T-cell (primary cell): ENCODE results near the gene PRKACG. TPM values are rescaled to one million over a fixed set of nuclear protein-coding genes. Genes with fewer than 3 reads are reported as not detected.

ENCODE experiments used
- ATAC-seq, 4 experiments: fragments of 200-7000 bp in 3 of 4; fragments of 150-1000 bp in 1 of 4; cut with Tn5 transposase; replicated peaks in 1 of 4; 1 replicate in 3 of 4; 2 replicates in 1 of 4; pipeline ENCODE4 v1.10.0; 2021; ENCODE audit warnings: moderate library complexity in 3 of 4, mild to moderate bottlenecking in 2 of 4, moderate number of reproducible peaks in 1 of 4
- CTCF ChIA-PET, 2 donors: fragments of 300-600 bp; sonication (Branson Sonifier 250); formaldehyde crosslinking; loops; one replicate each; lab custom pipeline; 2022; ENCODE audit warnings: antibody characterized with exemption in 2 of 2; lab: Charles Lee
- POLR2A ChIA-PET, 2 donors: fragments of 300-600 bp; sonication (Branson Sonifier 250); formaldehyde crosslinking; loops; one replicate each; lab custom pipeline; 2022; ENCODE audit warnings: antibody characterized with exemption in 2 of 2; lab: Charles Lee
- DNase-seq, 35 experiments: peaks; one replicate each; pipeline versions ENCODE4 v3.0.0 to v3.0.0-alpha.2; 2013 to 2023
- H3K27ac ChIP-seq: one replicate; pipeline ENCODE4 v1.5.1; 2013; ENCODE audit warnings: low read length
- H3K27me3 ChIP-seq, 2 experiments: replicated peaks in 1 of 2; 1 replicate in 1 of 2; 2 replicates in 1 of 2; pipeline versions ENCODE4 v1.6.1 to v1.7.0; 2013; ENCODE audit warnings: low read length in 1 of 2, mixed read lengths in 1 of 2; ENCODE audit not compliant: control insufficient read depth in 2 of 2, insufficient read depth in 2 of 2; ENCODE audit errors: extremely low read depth in 1 of 2
- H3K36me3 ChIP-seq, 2 donors: 1 replicate in 1 of 2; 2 replicates in 1 of 2; pipeline versions ENCODE4 v1.6.1 to v1.7.0; 2013; ENCODE audit warnings: low read length in 1 of 2; ENCODE audit not compliant: control insufficient read depth in 2 of 2, insufficient read depth in 1 of 2; ENCODE audit errors: extremely low read depth in 1 of 2
- H3K4me1 ChIP-seq, 2 experiments: 1 replicate in 1 of 2; 2 replicates in 1 of 2; pipeline versions ENCODE4 v1.6.1 to v1.7.0; 2013; ENCODE audit warnings: low read length in 2 of 2, mixed read lengths in 1 of 2; ENCODE audit not compliant: insufficient read depth in 2 of 2, control insufficient read depth in 1 of 2; ENCODE audit errors: extremely low read depth in 1 of 2
- H3K4me3 ChIP-seq, 2 donors: 1 replicate in 1 of 2; 2 replicates in 1 of 2; pipeline versions ENCODE4 v1.5.1 to v1.7.0; 2013; ENCODE audit warnings: mild to moderate bottlenecking in 2 of 2, low read length in 1 of 2, moderate library complexity in 1 of 2; ENCODE audit not compliant: control insufficient read depth in 1 of 2; ENCODE audit errors: extremely low read depth in 1 of 2
- H3K9me3 ChIP-seq: 2 replicates; pipeline ENCODE4 v1.7.0; 2013
- H3K27ac Mint-ChIP-seq, 2 donors: one replicate each; pipeline ENCODE4 v1.8.0; 2020 to 2021; ENCODE audit warnings: mild to moderate bottlenecking in 2 of 2, mixed read lengths in 2 of 2
- H3K27me3 Mint-ChIP-seq, 2 donors: one replicate each; pipeline ENCODE4 v1.8.0; 2021 to 2022; ENCODE audit warnings: mixed read lengths in 2 of 2
- H3K36me3 Mint-ChIP-seq: one replicate; pipeline ENCODE4 v1.8.0; 2021; ENCODE audit warnings: mixed read lengths
- H3K4me1 Mint-ChIP-seq, 3 donors: one replicate each; pipeline ENCODE4 v1.8.0; 2020 to 2022; ENCODE audit warnings: mixed read lengths in 3 of 3, mild to moderate bottlenecking in 1 of 3
- H3K4me3 Mint-ChIP-seq, 3 donors: one replicate each; pipeline ENCODE4 v1.8.0; 2020 to 2022; ENCODE audit warnings: mild to moderate bottlenecking in 3 of 3, mixed read lengths in 3 of 3, moderate library complexity in 3 of 3
- H3K9me3 Mint-ChIP-seq, 3 donors: one replicate each; pipeline ENCODE4 v1.8.0; 2020 to 2022; ENCODE audit warnings: mixed read lengths in 3 of 3
- WGBS: methylation state at CpG from one replicate; pipeline ENCODE4 v1.1.5; 2013; ENCODE audit warnings: missing lambda C conversion rate; ENCODE audit not compliant: insufficient coverage; 5-methylcytosine and 5-hydroxymethylcytosine counted together
- total RNA-seq, 35 experiments: library from RNA in 6 of 35; stranded (reverse) in 6 of 35; fragments of 120-200 nt in 1 of 35; gene quantifications; one replicate each; pipeline versions ENCODE4 v1.2.1 to v1.2.4 and lab custom pipeline; 2013 to 2026

PRKACG gene
- total RNA-seq, 5 donors from 2014 or later (not counting 1 experiment from before 2014, with no cell fraction given): not detected

- Histone ChIP-seq H3K4me1 (peaks cover 18 to 33% of the 10 kb centered on the region in 2 experiments), H3K27me3 (no peaks in the 10 kb centered on the region), H3K36me3 (no peaks in the 10 kb centered on the region), H3K4me3 (no peak overlapping the region), H3K27ac (peak overlapping the region; percentile 1), H3K9me3 (no peaks in the 10 kb centered on the region)
- no CpG with 5 or more reads among the region's 1 CpG for WGBS
- CTCF ChIA-PET: interaction anchor here in 1 of 2 donors (0.5 kb wide), 1 partner anchor 244 kb away, joined by 7 read pairs; no protein-coding TSS in a partner anchor
- H3K4me3 Mint-ChIP-seq: no peak overlapping the region
- POLR2A ChIA-PET: no interaction called here
- peak overlapping the region; percentile 7 to 76 for H3K27ac Mint-ChIP-seq
- peaks cover 4 to 5% (median 5%) of the 10 kb centered on the region in 3 donors for H3K9me3 Mint-ChIP-seq
- ATAC-seq: no peak
- DNase-seq: no peak
- no peaks in the 10 kb centered on the region for H3K27me3 Mint-ChIP-seq
- peaks cover 46 to 56% (median 50%) of the 10 kb centered on the region in 3 donors for H3K4me1 Mint-ChIP-seq
- H3K36me3 Mint-ChIP-seq: no peaks in the 10 kb centered on the region
These were observed 17.1 kb upstream of the PRKACG start for GRCh38 chr9:69030851-69031645.

GRCh38 chr9:69029535-69029934 lies 15.6 kb upstream of the PRKACG start:
- Histone ChIP-seq H3K36me3 (no peaks in the 10 kb centered on the region), H3K9me3 (no peaks in the 10 kb centered on the region), H3K4me3 (no peak overlapping the region), H3K27ac (no peak overlapping the region), H3K4me1 (peaks cover 14 to 26% of the 10 kb centered on the region in 2 experiments), H3K27me3 (no peaks in the 10 kb centered on the region)
- Mint-ChIP-seq H3K36me3 (no peaks in the 10 kb centered on the region), H3K4me1 (peaks cover 42 to 49% (median 48%) of the 10 kb centered on the region in 3 donors), H3K4me3 (peak overlapping the region in 1 of 3 donors; percentile 56), H3K27me3 (no peaks in the 10 kb centered on the region), H3K27ac (peak overlapping the region; percentile 8 to 17), H3K9me3 (peaks cover 4 to 5% (median 5%) of the 10 kb centered on the region in 3 donors)
- no peak for ATAC-seq
- DNase-seq: no peak
- CTCF ChIA-PET: interaction anchor here in 1 of 2 donors (0.7 kb wide), 1 partner anchor 26 kb away, joined by 3 read pairs; no protein-coding TSS in a partner anchor
- POLR2A ChIA-PET: interaction anchor here (0.5 to 0.7 kb wide), 2 partner anchors 57 to 988 kb away, joined by 3 to 4 read pairs; no protein-coding TSS in a partner anchor

GRCh38 chr9:69028754-69029153 lies 14.8 kb upstream of the PRKACG start:
- Histone ChIP-seq H3K9me3 (no peaks in the 10 kb centered on the region), H3K4me1 (peaks cover 14 to 26% of the 10 kb centered on the region in 2 experiments), H3K4me3 (no peak overlapping the region), H3K36me3 (no peaks in the 10 kb centered on the region), H3K27ac (no peak overlapping the region), H3K27me3 (peaks cover 0 to under 1% of the 10 kb centered on the region in 2 experiments)
- H3K27ac Mint-ChIP-seq: peak overlapping the region; percentile 71 to 74
- H3K4me1 Mint-ChIP-seq: peaks cover 42 to 48% (median 46%) of the 10 kb centered on the region in 3 donors
- peak overlapping the region in 1 of 3 donors; percentile 56 for H3K4me3 Mint-ChIP-seq
- ChIA-PET POLR2A (interaction anchor here in 1 of 2 donors (0.7 kb wide), 1 partner anchor 989 kb away, joined by 4 read pairs; no protein-coding TSS in a partner anchor), CTCF (interaction anchor here (0.7 to 1.6 kb wide), 8 partner anchors 19 to 446 kb away, joined by 3 to 4 read pairs (median 3); no protein-coding TSS in a partner anchor)
- DNase-seq (peak in 33 of 35 experiments; percentile 15 to 65 (median 36)), ATAC-seq (peak; percentile 76 to 90 (median 86))
- H3K36me3 Mint-ChIP-seq: no peaks in the 10 kb centered on the region
- no peaks in the 10 kb centered on the region for H3K27me3 Mint-ChIP-seq
- 0% methylated on average over 1 of the region's 2 CpGs for WGBS
- H3K9me3 Mint-ChIP-seq: peaks cover 4 to 5% (median 5%) of the 10 kb centered on the region in 3 donors

- ChIA-PET POLR2A (no interaction called here), CTCF (interaction anchor here (0.6 to 1.6 kb wide), 6 partner anchors 8 to 246 kb away, joined by 3 read pairs; partner anchors contain the start of gene FXN (in 1 of the 2))
- peaks cover 4 to 5% (median 5%) of the 10 kb centered on the region in 3 donors for H3K9me3 Mint-ChIP-seq
- H3K36me3 Mint-ChIP-seq: no peaks in the 10 kb centered on the region
- H3K4me3 Mint-ChIP-seq: peak overlapping the region in 1 of 3 donors; percentile 38
- ATAC-seq: peak; percentile 65 to 74 (median 68)
- no peaks in the 10 kb centered on the region for H3K27me3 Mint-ChIP-seq
- peaks cover 14 to 26% of the 10 kb centered on the region in 2 experiments for H3K4me1 ChIP-seq
- H3K9me3 ChIP-seq: no peaks in the 10 kb centered on the region
- H3K27ac Mint-ChIP-seq: peak overlapping the region; percentile 38 to 58
- 80% methylated on average over 1 of the region's 5 CpGs for WGBS
- H3K4me1 Mint-ChIP-seq: peaks cover 42 to 53% (median 50%) of the 10 kb centered on the region in 3 donors
- peak in 26 of 35 experiments; percentile 8 to 76 (median 22) for DNase-seq
- peaks cover 0 to 3% of the 10 kb centered on the region in 2 experiments for H3K27me3 ChIP-seq
- no peak overlapping the region for H3K27ac ChIP-seq
- no peak overlapping the region for H3K4me3 ChIP-seq
- H3K36me3 ChIP-seq: no peaks in the 10 kb centered on the region
These were observed 13.6 kb upstream of the PRKACG start for GRCh38 chr9:69027355-69028097.

- ChIA-PET CTCF (interaction anchor here in 1 of 2 donors (0.6 kb wide), 1 partner anchor 28 kb away, joined by 4 read pairs; no protein-coding TSS in a partner anchor), POLR2A (no interaction called here)
- H3K27ac Mint-ChIP-seq: no peak overlapping the region
- no peaks in the 10 kb centered on the region for H3K36me3 ChIP-seq
- DNase-seq (no peak), ATAC-seq (no peak)
- H3K27me3 Mint-ChIP-seq: no peaks in the 10 kb centered on the region
- no peak overlapping the region for H3K4me3 Mint-ChIP-seq
- peaks cover 17 to 38% of the 10 kb centered on the region in 2 experiments for H3K4me1 ChIP-seq
- no peak overlapping the region for H3K27ac ChIP-seq
- H3K9me3 Mint-ChIP-seq: no peaks in the 10 kb centered on the region
- H3K9me3 ChIP-seq: no peaks in the 10 kb centered on the region
- no peak overlapping the region for H3K4me3 ChIP-seq
- H3K27me3 ChIP-seq: peaks cover 0 to 3% of the 10 kb centered on the region in 2 experiments
- 80% methylated on average over 2 of the region's 7 CpGs for WGBS
- no peaks in the 10 kb centered on the region for H3K36me3 Mint-ChIP-seq
- H3K4me1 Mint-ChIP-seq: peaks cover 36 to 53% (median 51%) of the 10 kb centered on the region in 3 donors
These were observed 9.7 kb upstream of the PRKACG start for GRCh38 chr9:69023650-69024049.
